ENCODE data around the gene CYP2J2. TPM values are rescaled to one million over a fixed set of nuclear protein-coding genes. Genes with fewer than 3 reads are reported as not detected.

Gene CYP2J2
- total RNA-seq, 1 donor from 2014 or later, result 0.32 TPM

- no peak overlapping the region for H3K27ac Mint-ChIP-seq (ENCODE audit: unreplicated experiment)
- H3K9me3 Mint-ChIP-seq (ENCODE audit: low read depth), result no peaks in the 10 kb centered on the region
- H3K4me1 Mint-ChIP-seq (ENCODE audit: low read depth), result peaks cover 13% of the 10 kb centered on the region
- H3K4me3 Mint-ChIP-seq (ENCODE audit: unreplicated experiment), result no peak overlapping the region
- peaks cover 2% of the 10 kb centered on the region for H3K27me3 Mint-ChIP-seq (ENCODE audit: low read depth)
- no peak for TF ChIP-seq CTCF (IDR thresholded peaks at IDR 0.05)
- no peak for DNase-seq (ENCODE audit: low spot score)
- H3K36me3 Mint-ChIP-seq (ENCODE audit: low read depth), result no peaks in the 10 kb centered on the region
Observed at GRCh38 chr1:59906931-59907330, 19.6 kb downstream of the CYP2J2 start.

- H3K9me3 Mint-ChIP-seq (ENCODE audit: low read depth), result no peaks in the 10 kb centered on the region
- H3K36me3 Mint-ChIP-seq (ENCODE audit: low read depth), result no peaks in the 10 kb centered on the region
- no peak for DNase-seq (ENCODE audit: low spot score)
- no peak overlapping the region for H3K27ac Mint-ChIP-seq (ENCODE audit: unreplicated experiment)
- H3K4me3 Mint-ChIP-seq (ENCODE audit: unreplicated experiment), result no peak overlapping the region
- H3K27me3 Mint-ChIP-seq (ENCODE audit: low read depth), result peaks cover 4% of the 10 kb centered on the region
- peak; percentile 77 for TF ChIP-seq CTCF (IDR thresholded peaks at IDR 0.05)
- H3K4me1 Mint-ChIP-seq (ENCODE audit: low read depth), result peaks cover 15% of the 10 kb centered on the region
Observed at GRCh38 chr1:59903141-59903754, 23.3 kb downstream of the CYP2J2 start.

DNA sequence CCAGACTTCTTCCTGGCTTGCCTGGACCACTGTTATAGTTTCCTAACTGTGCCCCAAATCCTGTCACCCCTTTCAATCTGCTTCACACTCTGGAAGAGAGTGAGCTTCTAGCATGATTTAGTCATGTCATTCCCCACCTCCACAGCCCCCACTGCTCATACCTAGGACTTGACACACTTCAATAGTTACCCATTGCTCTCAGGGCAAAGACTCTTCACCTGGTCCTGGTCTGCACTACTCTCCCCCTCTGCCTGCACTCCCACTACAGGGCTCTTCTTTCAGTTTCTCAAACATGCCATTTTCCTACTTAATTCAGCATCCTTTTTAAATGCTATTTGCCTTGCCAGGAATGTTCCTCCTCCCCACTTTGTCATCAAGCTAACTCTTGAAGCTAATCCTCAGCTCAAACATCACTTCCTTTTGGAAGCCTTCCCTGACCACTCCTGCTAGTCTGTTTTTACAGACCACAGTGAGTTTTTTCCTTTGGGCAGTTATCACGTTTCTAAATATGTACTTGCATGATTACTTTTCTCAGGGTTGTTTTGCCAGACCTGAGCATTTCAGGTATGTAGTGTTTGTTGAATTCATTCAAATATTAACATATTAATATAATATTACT is 24.7 kb downstream of the CYP2J2 start:
- H3K9me3 Mint-ChIP-seq (ENCODE audit: low read depth), result no peaks in the 10 kb centered on the region
- no peaks in the 10 kb centered on the region for H3K36me3 Mint-ChIP-seq (ENCODE audit: low read depth)
- H3K27ac Mint-ChIP-seq (ENCODE audit: unreplicated experiment), result no peak overlapping the region
- H3K4me3 Mint-ChIP-seq (ENCODE audit: unreplicated experiment), result no peak overlapping the region
- DNase-seq (ENCODE audit: low spot score), result no peak
- H3K4me1 Mint-ChIP-seq (ENCODE audit: low read depth), result peaks cover 11% of the 10 kb centered on the region
- peaks cover 4% of the 10 kb centered on the region for H3K27me3 Mint-ChIP-seq (ENCODE audit: low read depth)
- TF ChIP-seq CTCF (IDR thresholded peaks at IDR 0.05), result no peak

DNA sequence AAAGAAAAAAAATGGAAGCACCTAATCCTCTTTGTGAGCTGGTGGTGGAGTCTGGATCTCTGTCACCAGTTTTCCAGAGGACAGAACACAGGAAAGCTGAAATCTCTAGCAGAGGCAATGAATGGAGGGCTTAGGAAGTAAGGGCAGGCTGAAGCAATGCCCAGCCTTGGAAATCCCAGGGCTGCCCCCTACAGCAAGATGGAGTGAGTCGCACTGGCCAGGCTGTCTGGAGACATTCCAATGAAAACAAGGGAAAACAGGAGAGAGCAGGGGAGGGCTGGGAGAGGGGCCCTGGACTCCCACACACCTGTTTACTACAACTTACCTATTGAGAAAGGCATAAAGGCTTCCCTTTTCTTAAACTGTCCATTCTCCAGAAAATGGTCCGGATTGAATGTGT is 25.9 kb downstream of the CYP2J2 start:
- DNase-seq (ENCODE audit: low spot score), result no peak
- no peak overlapping the region for H3K4me3 Mint-ChIP-seq (ENCODE audit: unreplicated experiment)
- no peaks in the 10 kb centered on the region for H3K9me3 Mint-ChIP-seq (ENCODE audit: low read depth)
- peak; percentile 18 for TF ChIP-seq CTCF (IDR thresholded peaks at IDR 0.05)
- peaks cover 4% of the 10 kb centered on the region for H3K27me3 Mint-ChIP-seq (ENCODE audit: low read depth)
- H3K27ac Mint-ChIP-seq (ENCODE audit: unreplicated experiment), result no peak overlapping the region
- H3K36me3 Mint-ChIP-seq (ENCODE audit: low read depth), result no peaks in the 10 kb centered on the region
- peaks cover 9% of the 10 kb centered on the region for H3K4me1 Mint-ChIP-seq (ENCODE audit: low read depth)

DNA sequence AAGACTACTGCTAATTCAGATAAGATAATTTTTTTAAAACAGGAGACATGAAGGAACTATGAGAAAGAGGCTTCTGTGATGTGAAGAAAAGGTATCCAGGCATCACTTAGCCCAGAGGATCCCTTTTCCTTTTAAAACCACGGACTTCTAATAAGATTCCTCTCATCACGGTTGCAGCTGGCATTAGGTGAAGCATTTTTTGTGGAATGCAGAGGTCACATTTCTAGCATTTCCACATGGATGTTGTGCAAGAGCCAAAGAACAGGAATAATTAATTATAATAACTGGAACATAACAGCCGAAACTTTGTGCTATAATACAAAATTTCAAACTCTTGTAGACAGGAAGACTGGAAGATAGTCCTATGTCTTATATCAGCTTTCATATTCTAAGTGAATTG is 27.6 kb downstream of the CYP2J2 start:
- Mint-ChIP-seq H3K27ac (ENCODE audit: unreplicated experiment) (no peak overlapping the region), H3K4me1 (ENCODE audit: low read depth) (peaks cover 9% of the 10 kb centered on the region), H3K4me3 (ENCODE audit: unreplicated experiment) (no peak overlapping the region), H3K9me3 (ENCODE audit: low read depth) (no peaks in the 10 kb centered on the region), H3K27me3 (ENCODE audit: low read depth) (peaks cover 4% of the 10 kb centered on the region), H3K36me3 (ENCODE audit: low read depth) (no peaks in the 10 kb centered on the region)
- no peak for TF ChIP-seq CTCF (IDR thresholded peaks at IDR 0.05)
- no peak for DNase-seq (ENCODE audit: low spot score)
